H1 (cell line): Measurements from ENCODE around the gene BSND.

ENCODE experiments used
- JUN ChIP-seq: IDR thresholded peaks from 2 replicates; pipeline ENCODE4 v1.6.1; 2011; ENCODE audit warnings: low read depth, mild to moderate bottlenecking, improper control_type of control experiment, low read length
- POLR2A ChIP-seq, 2 experiments: IDR thresholded peaks; 1 replicate in 1 of 2; 2 replicates in 1 of 2; pipeline ENCODE4 v1.6.1; 2011; ENCODE audit warnings: low read depth in 2 of 2, low read length in 2 of 2, mild to moderate bottlenecking in 2 of 2; ENCODE audit errors: control extremely low read depth in 1 of 2
- POLR2AphosphoS5 ChIP-seq: IDR thresholded peaks from 2 replicates; pipeline ENCODE4 v1.6.1; 2011; ENCODE audit warnings: low read depth, low read length
- RAD21 ChIP-seq, 2 experiments: IDR thresholded peaks in 1 of 2; conservative IDR thresholded peaks in 1 of 2; 2 replicates each; pipeline ENCODE4 v1.6.1; 2011; ENCODE audit warnings: low read depth in 2 of 2, low read length in 2 of 2, improper control_type of control experiment in 1 of 2, inconsistent platforms in 1 of 2, mild to moderate bottlenecking in 1 of 2, moderate library complexity in 1 of 2

DNA sequence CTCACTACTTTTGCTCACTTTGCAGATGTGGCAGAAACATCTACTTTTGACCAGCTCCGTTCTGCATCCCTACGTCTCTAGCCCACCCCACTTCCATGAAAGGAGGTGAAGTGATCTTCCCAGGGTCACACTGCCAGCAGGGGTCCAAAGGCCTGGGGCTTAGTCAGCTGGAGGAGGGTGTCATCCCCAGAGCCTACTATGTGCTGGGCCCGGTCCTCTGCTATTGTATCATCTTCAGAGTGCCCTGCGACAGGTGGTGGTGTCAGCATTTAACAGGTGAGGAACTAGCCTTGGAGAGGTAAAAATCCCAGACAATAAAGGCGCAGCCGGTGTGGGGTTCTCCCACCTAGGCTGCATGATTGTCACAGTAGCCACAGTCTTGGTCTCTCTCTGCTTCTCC, 5.6 kb upstream of the BSND start:
- no peak for TF ChIP-seq POLR2A (IDR thresholded peaks at IDR 0.05; ENCODE audit: control extremely low read depth in 1 of 2, low read depth in 2 of 2, low read length in 2 of 2)
- TF ChIP-seq JUN = no peak
- TF ChIP-seq POLR2AphosphoS5 = no peak
- no peak for TF ChIP-seq RAD21 (IDR thresholded peaks at IDR 0.05 in 1 of 2, conservative IDR thresholded peaks at IDR 0.05 in 1 of 2; ENCODE audit: low read depth in 2 of 2, low read length in 2 of 2)
